IPS DF 6.9 (cell line): ENCODE measurements around the gene PCDHGB5.
"Not testable (repeated sequence)": the region's sequence is repeated elsewhere in the genome, so short reads cannot be mapped to it uniquely, and the experiment has no call there.

Source experiments
- DNase-seq: peaks from one replicate; pipeline ENCODE4 v3.0.0-alpha.2; 2013; ENCODE audit warnings: low read depth, low spot score
- H3K27ac ChIP-seq: one replicate; pipeline ENCODE4 v1.5.1; 2013; ENCODE audit warnings: low read length, control low read depth
- H3K27me3 ChIP-seq: 2 replicates; pipeline ENCODE4 v1.6.1; 2013; ENCODE audit warnings: mild to moderate bottlenecking, low read length; ENCODE audit not compliant: control insufficient read depth, insufficient read depth
- H3K36me3 ChIP-seq: 2 replicates; pipeline ENCODE4 v1.6.1; 2013; ENCODE audit warnings: low read length; ENCODE audit not compliant: control insufficient read depth, insufficient read depth
- H3K4me1 ChIP-seq: 2 replicates; pipeline ENCODE4 v1.6.1; 2013; ENCODE audit warnings: low read length; ENCODE audit not compliant: control insufficient read depth, insufficient read depth
- H3K4me3 ChIP-seq: 2 replicates; pipeline ENCODE4 v1.5.1; 2013; ENCODE audit warnings: mild to moderate bottlenecking, low read length
- H3K9me3 ChIP-seq: 2 replicates; pipeline ENCODE4 v1.6.1; 2013; ENCODE audit warnings: low read length, inconsistent platforms; ENCODE audit not compliant: control insufficient read depth, insufficient read depth
- WGBS: extraction: QIAGEN DNeasy Blood & Tissue Kit; methylation state at CpG from one replicate; pipeline ENCODE4 v1.1.7; 2013; ENCODE audit warnings: mixed read lengths, missing lambda C conversion rate; ENCODE audit not compliant: insufficient read length, insufficient coverage; 5-methylcytosine and 5-hydroxymethylcytosine counted together

Gene PCDHGB5

GRCh38 chr5:141363952-141364660, 33.6 kb upstream of the PCDHGB5 start, which contains the start of gene PCDHGA5:
Gene PCDHGA5 (plus strand): TSS chr5:141364162. CDS start chr5:141364331, 169 bp downstream.
- Histone ChIP-seq H3K36me3 (peaks cover 7% of the 10 kb centered on the region), H3K9me3 (peaks cover 7% of the 10 kb centered on the region), H3K4me1 (no peaks in the 10 kb centered on the region), H3K27ac (no peak within 1 kb of the TSS), H3K27me3 (no peaks in the 10 kb centered on the region), H3K4me3 (no peak within 1 kb of the TSS)
- WGBS = no CpG with 5 or more reads among the region's 34 CpGs
- DNase-seq = no peak

GRCh38 chr5:141366016-141366896, 31.5 kb upstream of the PCDHGB5 start:
- Histone ChIP-seq H3K36me3 (peaks cover 7% of the 10 kb centered on the region), H3K27ac (no peak overlapping the region), H3K4me3 (no peak overlapping the region), H3K4me1 (no peaks in the 10 kb centered on the region), H3K9me3 (peaks cover 5% of the 10 kb centered on the region), H3K27me3 (no peaks in the 10 kb centered on the region)
- no CpG with 5 or more reads among the region's 46 CpGs for WGBS
- no peak for DNase-seq

GRCh38 chr5:141369994-141370848, 27.5 kb upstream of the PCDHGB5 start, which contains the start of gene PCDHGB3:
Gene PCDHGB3 (plus strand): TSS chr5:141370242. CDS start chr5:141370395, 153 bp downstream.
- Histone ChIP-seq H3K9me3 (no peaks in the 10 kb centered on the region; the same call in 1 of the 2 replicates), H3K27ac (no peak within 1 kb of the TSS), H3K36me3 (peaks cover 3% of the 10 kb centered on the region; the same call in 1 of the 2 replicates), H3K4me3 (no peak within 1 kb of the TSS), H3K27me3 (no peaks in the 10 kb centered on the region), H3K4me1 (no peaks in the 10 kb centered on the region)
- no CpG with 5 or more reads among the region's 32 CpGs for WGBS
- no peak for DNase-seq

GRCh38 chr5:141371572-141372475, 25.9 kb upstream of the PCDHGB5 start:
- Histone ChIP-seq H3K27me3 (no peaks in the 10 kb centered on the region), H3K4me3 (no peak overlapping the region), H3K9me3 (no peaks in the 10 kb centered on the region; the same call in 1 of the 2 replicates), H3K4me1 (no peaks in the 10 kb centered on the region), H3K27ac (no peak overlapping the region), H3K36me3 (no peaks in the 10 kb centered on the region; the same call in 1 of the 2 replicates)
- DNase-seq = no peak
- no CpG with 5 or more reads among the region's 69 CpGs for WGBS

GRCh38 chr5:141373673-141374317, 24.0 kb upstream of the PCDHGB5 start, which contains the start of gene PCDHGA6:
Gene PCDHGA6 (plus strand): TSS chr5:141373891. CDS start chr5:141374084, 193 bp downstream.
- Histone ChIP-seq H3K4me3 (no peak within 1 kb of the TSS), H3K9me3 (no peaks in the 10 kb centered on the region; the same call in 1 of the 2 replicates), H3K27ac (no peak within 1 kb of the TSS), H3K36me3 (no peaks in the 10 kb centered on the region; the same call in 1 of the 2 replicates), H3K27me3 (no peaks in the 10 kb centered on the region), H3K4me1 (no peaks in the 10 kb centered on the region)
- WGBS = no CpG with 5 or more reads among the region's 27 CpGs
- no peak for DNase-seq

GRCh38 chr5:141374627-141375026, 23.1 kb upstream of the PCDHGB5 start:
- H3K4me3 ChIP-seq = no peak overlapping the region
- no peaks in the 10 kb centered on the region for H3K27me3 ChIP-seq
- H3K36me3 ChIP-seq = no peaks in the 10 kb centered on the region; the same call in 1 of the 2 replicates
- no peaks in the 10 kb centered on the region for H3K4me1 ChIP-seq
- no CpG with 5 or more reads among the region's 14 CpGs for WGBS
- no peak overlapping the region for H3K27ac ChIP-seq
- H3K9me3 ChIP-seq = no peaks in the 10 kb centered on the region; the same call in 1 of the 2 replicates
- no peak for DNase-seq

- not testable (repeated sequence) for H3K4me3 ChIP-seq, DNase-seq, H3K36me3 ChIP-seq, H3K27ac ChIP-seq, H3K9me3 ChIP-seq, H3K27me3 ChIP-seq, H3K4me1 ChIP-seq
- WGBS = no CpG with 5 or more reads among the region's 48 CpGs
Measured at GRCh38 chr5:141375444-141376155, 22.1 kb upstream of the PCDHGB5 start.

- no CpG with 5 or more reads among the region's 37 CpGs for WGBS
- H3K27ac ChIP-seq = no peak within 1 kb of the TSS
- H3K27me3 ChIP-seq = no peaks in the 10 kb centered on the region
- H3K4me3 ChIP-seq = no peak within 1 kb of the TSS
- no peaks in the 10 kb centered on the region for H3K36me3 ChIP-seq
- no peaks in the 10 kb centered on the region for H3K4me1 ChIP-seq
- no peak for DNase-seq
- no peaks in the 10 kb centered on the region; the same call in 1 of the 2 replicates for H3K9me3 ChIP-seq
Measured at GRCh38 chr5:141382469-141383294, 15.1 kb upstream of the PCDHGB5 start, which contains the start of gene PCDHGA7. Gene PCDHGA7 (plus strand): TSS chr5:141382742. CDS start chr5:141382900, 158 bp downstream.
